DND-41 (cell line): ENCODE results near the gene CADM2.

Experiments used
- EZH2 ChIP-seq: IDR thresholded peaks from 3 replicates; pipeline ENCODE4 v1.6.1; 2012; ENCODE audit warnings: borderline replicate concordance, low read depth, mild to moderate bottlenecking, moderate library complexity, low read length, inconsistent platforms; ENCODE audit not compliant: severe bottlenecking
- TF ChIP-seq, protein P1 (sequence below): IDR thresholded peaks from 2 replicates; pipeline ENCODE4 v1.5.1; 2012; ENCODE audit warnings: borderline replicate concordance, low read length, moderate library complexity, mild to moderate bottlenecking; ENCODE audit not compliant: poor library complexity, severe bottlenecking; ENCODE audit errors: extremely low read depth

- TF ChIP-seq, protein P1, sequence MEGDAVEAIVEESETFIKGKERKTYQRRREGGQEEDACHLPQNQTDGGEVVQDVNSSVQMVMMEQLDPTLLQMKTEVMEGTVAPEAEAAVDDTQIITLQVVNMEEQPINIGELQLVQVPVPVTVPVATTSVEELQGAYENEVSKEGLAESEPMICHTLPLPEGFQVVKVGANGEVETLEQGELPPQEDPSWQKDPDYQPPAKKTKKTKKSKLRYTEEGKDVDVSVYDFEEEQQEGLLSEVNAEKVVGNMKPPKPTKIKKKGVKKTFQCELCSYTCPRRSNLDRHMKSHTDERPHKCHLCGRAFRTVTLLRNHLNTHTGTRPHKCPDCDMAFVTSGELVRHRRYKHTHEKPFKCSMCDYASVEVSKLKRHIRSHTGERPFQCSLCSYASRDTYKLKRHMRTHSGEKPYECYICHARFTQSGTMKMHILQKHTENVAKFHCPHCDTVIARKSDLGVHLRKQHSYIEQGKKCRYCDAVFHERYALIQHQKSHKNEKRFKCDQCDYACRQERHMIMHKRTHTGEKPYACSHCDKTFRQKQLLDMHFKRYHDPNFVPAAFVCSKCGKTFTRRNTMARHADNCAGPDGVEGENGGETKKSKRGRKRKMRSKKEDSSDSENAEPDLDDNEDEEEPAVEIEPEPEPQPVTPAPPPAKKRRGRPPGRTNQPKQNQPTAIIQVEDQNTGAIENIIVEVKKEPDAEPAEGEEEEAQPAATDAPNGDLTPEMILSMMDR, result no peak
- TF ChIP-seq EZH2, result no peak
Measured at GRCh38 chr3:85482213-85482490, 523.4 kb downstream of the CADM2 start.
